Large intestine (tissue), 3 donors: ENCODE measurements around the gene TPCN2. TPM values are rescaled to one million over a fixed set of nuclear protein-coding genes. Genes with fewer than 3 reads are reported as not detected.

Experiments used
- DNase-seq, 2 donors: peaks; one replicate each; pipeline versions ENCODE4 v3.0.0 to v3.0.0-alpha.2; 2013
- H3K27ac ChIP-seq: one replicate; pipeline ENCODE4 v1.5.1; 2013; ENCODE audit warnings: low read length
- H3K27me3 ChIP-seq: 2 replicates; pipeline ENCODE4 v1.6.1; 2013; ENCODE audit warnings: low read length; ENCODE audit not compliant: control insufficient read depth, insufficient read depth
- H3K36me3 ChIP-seq: 2 replicates; pipeline ENCODE4 v1.6.1; 2013; ENCODE audit warnings: low read length; ENCODE audit not compliant: control insufficient read depth, insufficient read depth
- H3K4me1 ChIP-seq: one replicate; pipeline ENCODE4 v1.6.1; 2013; ENCODE audit warnings: low read length; ENCODE audit not compliant: control insufficient read depth, insufficient read depth
- H3K4me3 ChIP-seq: one replicate; pipeline ENCODE4 v1.5.1; 2013; ENCODE audit warnings: low read length
- H3K9me3 ChIP-seq: one replicate; pipeline ENCODE4 v1.6.1; 2013; ENCODE audit warnings: mild to moderate bottlenecking, low read depth, low read length, moderate library complexity; ENCODE audit not compliant: control insufficient read depth
- WGBS: methylation state at CpG from one replicate; pipeline ENCODE4 v1.1.5; 2013; ENCODE audit warnings: low lambda C conversion rate; ENCODE audit not compliant: insufficient coverage; 5-methylcytosine and 5-hydroxymethylcytosine counted together
- polyA plus RNA-seq: library from polyadenylated mRNA; unstranded; fragments of 120-200 nt; gene quantifications from one replicate; pipeline ENCODE4 v1.2.1, GENCODE V29; 2013

Gene TPCN2
- polyA plus RNA-seq, 1 donor, result 31.0 TPM

DNA sequence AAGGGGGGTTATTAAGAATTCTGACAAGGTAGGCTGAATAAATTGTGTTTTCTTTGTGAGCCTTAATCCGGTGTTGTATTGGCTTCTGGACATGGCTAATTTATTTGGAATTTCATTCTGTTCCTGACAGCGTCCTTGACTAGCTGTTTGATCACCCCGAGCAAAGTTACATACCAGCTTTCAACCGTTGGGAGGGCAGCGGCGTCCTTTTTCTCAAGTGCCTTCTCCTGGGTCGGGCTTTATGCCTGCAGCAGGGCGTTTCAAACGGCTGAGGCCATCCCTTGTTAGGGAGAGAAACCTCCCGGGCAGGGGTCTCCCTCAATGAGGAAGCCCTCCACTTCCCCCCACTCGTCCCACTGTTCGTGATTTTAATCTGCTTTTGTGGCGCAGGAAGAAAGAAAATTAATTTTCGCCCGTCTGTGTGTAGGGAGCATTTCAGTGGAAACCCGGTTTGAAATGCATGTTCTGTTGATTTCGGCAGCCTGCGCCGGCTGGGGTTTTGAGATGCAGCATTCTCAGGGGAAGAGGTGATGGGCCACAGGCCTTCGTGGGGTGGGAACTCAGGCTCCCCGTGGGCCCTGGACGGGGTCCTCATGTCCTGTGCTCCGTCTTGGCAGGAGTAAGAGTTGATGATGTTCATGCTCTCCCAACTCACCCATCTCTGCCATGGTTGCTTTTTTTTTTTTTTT, 104.1 kb downstream of the TPCN2 start:
- no peaks in the 10 kb centered on the region for H3K9me3 ChIP-seq
- H3K27me3 ChIP-seq, result no peaks in the 10 kb centered on the region
- 79% methylated on average over 2 of the region's 23 CpGs for WGBS
- no peaks in the 10 kb centered on the region for H3K36me3 ChIP-seq
- no peak overlapping the region for H3K4me3 ChIP-seq
- DNase-seq, result no peak
- H3K4me1 ChIP-seq, result peaks cover 13% of the 10 kb centered on the region
- H3K27ac ChIP-seq, result no peak overlapping the region

DNA sequence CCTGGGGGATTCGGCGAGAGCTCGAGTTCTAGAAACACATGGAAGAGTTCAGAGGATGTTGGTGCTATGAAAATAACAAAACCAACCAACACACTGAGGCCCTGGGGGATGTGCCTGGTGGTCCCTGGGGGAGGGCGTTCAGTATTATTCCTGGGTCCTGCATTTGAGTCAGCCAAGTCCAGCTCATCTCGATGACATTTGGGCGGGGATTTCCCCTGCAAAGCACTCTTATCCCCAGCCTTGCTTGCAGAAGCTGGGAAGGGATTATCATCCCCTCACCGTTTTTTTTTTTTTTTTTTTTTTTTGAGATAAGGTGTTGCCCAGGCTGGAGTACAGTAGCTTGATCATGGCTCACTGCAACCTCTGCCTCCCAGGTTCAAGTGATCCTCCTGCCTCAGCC, 104.9 kb downstream of the TPCN2 start:
- Histone ChIP-seq H3K4me3 (no peak overlapping the region), H3K36me3 (no peaks in the 10 kb centered on the region), H3K4me1 (peaks cover 13% of the 10 kb centered on the region), H3K27ac (no peak overlapping the region), H3K9me3 (no peaks in the 10 kb centered on the region), H3K27me3 (no peaks in the 10 kb centered on the region)
- WGBS, result no CpG with 5 or more reads among the region's 7 CpGs
- DNase-seq, result no peak

DNA sequence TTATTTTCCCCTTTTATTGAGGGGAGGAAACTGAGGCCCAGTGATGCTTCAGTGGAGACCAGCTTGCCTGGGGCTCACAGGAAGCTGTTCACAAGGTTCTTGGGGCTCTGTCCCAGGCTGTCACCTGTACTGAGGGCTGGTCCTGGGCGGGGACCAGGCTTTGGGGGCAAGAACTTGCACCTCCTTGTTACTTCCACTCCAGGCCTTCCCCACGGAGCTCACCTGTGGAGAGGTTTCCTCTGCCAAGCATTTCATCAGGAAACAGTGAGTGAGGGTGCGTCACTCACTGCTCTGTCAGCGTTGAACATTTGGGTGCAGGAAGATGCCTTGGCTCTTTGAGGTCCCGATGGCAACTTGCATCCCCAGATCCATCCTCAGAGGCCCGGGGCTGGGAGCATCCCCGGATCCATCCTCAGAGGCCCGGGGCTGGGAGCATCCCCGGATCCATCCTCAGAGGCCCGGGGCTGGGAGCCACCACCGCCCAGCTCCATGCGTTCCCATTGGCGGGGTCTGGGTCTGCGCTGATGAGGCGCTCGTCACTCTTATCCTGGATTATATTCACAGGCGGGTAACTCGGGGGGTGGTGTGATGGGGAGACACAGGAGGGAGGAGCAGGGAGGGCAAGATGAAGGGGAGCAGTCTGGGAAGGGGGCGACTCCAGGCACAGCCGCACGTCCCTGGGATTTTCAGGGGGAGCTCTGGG, 105.6 kb downstream of the TPCN2 start:
- DNase-seq, result no peak
- H3K9me3 ChIP-seq, result no peaks in the 10 kb centered on the region
- H3K36me3 ChIP-seq, result no peaks in the 10 kb centered on the region
- no peak overlapping the region for H3K27ac ChIP-seq
- peaks cover 13% of the 10 kb centered on the region for H3K4me1 ChIP-seq
- no peak overlapping the region for H3K4me3 ChIP-seq
- no peaks in the 10 kb centered on the region for H3K27me3 ChIP-seq
- WGBS, result no CpG with 5 or more reads among the region's 21 CpGs

DNA sequence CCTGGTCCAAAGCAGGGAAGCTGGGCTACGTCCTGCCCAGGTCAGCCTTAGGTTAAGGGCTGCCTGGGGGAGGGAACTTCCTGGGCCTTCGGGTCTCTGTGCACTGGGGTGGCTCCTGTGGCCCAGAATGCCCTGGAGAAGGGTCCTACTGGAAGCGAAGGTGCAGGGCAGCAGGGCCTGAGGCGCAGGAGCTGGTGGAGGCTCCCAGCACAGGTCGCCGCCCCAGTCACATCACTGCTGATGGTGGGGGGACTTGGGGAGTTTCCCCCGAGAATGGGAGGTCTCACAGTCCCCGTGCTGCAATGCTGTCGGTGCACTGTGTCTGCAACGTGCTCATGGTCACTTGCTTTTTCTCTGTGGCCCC, 106.2 kb downstream of the TPCN2 start:
- H3K36me3 ChIP-seq, result no peaks in the 10 kb centered on the region
- WGBS, result no CpG with 5 or more reads among the region's 10 CpGs
- H3K4me3 ChIP-seq, result no peak overlapping the region
- H3K27ac ChIP-seq, result no peak overlapping the region
- no peaks in the 10 kb centered on the region for H3K27me3 ChIP-seq
- H3K9me3 ChIP-seq, result no peaks in the 10 kb centered on the region
- DNase-seq, result no peak
- H3K4me1 ChIP-seq, result peaks cover 13% of the 10 kb centered on the region

DNA sequence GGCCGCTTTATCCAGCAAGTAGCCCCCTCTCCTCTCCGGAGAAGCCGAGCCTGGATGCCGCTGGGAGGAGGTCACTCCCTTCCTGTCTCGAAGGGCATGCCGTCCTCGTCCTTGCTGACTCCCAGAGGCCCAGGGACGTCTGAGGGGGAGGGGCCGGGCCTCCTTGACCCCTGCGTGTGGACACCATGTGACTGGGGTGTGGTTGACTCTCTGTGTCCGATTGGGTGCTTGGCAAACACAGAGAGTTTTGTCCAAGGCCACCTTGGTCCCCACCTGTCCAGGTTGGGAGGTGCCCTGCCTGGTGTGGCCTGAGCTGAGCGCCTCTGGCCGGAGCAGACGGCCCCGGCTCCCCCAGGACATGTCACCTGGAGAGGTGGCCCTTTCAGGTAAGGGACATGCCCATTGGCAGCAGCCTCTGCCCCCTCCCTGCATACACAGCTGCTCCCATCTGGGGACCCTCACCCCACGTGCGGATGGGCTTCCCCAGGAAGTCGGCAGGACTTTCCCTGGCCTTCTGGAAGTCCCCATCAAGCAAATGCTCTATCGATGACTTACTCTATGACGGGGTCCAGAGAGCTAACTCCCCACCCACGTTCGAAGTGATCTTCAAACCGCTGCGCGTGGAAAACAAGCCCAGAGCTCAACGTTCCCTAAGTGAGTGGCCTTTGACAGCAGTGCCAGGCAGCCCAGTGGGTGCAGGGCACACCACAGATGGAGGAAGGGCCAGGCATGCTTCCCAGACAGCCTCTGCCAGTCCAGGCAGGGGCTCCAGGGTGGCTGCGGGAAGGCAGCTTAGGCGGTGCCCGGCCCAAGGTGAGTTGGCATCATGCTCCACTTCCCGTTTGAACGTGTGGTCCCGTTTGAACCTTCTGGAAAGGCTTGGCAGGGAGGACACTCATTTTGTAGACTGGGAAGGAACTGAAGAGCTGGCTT, 106.8 kb downstream of the TPCN2 start, which contains the start of gene SMIM38:
TSS of gene SMIM38 (plus strand) at position 634 of the 933 bp plus-strand sequence. CDS start 1,912 bp downstream, outside the sequence.
- Histone ChIP-seq H3K9me3 (no peaks in the 10 kb centered on the region), H3K4me3 (no peak within 1 kb of the TSS), H3K27ac (peak within 1 kb of the TSS; percentile 56), H3K36me3 (no peaks in the 10 kb centered on the region), H3K4me1 (peaks cover 13% of the 10 kb centered on the region), H3K27me3 (no peaks in the 10 kb centered on the region)
- WGBS, result no CpG with 5 or more reads among the region's 32 CpGs
- no peak for DNase-seq

DNA sequence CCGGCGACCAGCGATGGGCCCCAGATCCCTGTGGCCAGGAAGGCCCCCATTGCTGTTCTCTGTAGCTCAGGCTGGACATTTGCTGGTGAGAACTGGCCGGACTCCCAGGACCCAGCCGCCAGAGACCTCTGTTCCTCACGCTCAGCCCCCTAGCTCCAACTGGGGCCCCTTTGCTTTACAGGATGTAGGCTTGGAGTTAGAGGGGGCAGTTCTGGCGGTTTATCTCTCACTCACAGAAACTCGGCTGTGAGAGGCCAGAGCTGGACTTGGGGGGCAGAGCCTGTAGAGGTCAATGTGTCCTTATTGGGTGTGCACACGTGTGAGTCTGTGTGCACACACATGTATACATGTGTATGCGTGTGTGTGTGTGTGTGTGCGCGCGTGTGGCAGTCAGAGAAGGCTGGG, 107.5 kb downstream of the TPCN2 start:
- no peak for DNase-seq
- H3K27ac ChIP-seq, result peak overlapping the region; percentile 56
- H3K27me3 ChIP-seq, result no peaks in the 10 kb centered on the region

DNA sequence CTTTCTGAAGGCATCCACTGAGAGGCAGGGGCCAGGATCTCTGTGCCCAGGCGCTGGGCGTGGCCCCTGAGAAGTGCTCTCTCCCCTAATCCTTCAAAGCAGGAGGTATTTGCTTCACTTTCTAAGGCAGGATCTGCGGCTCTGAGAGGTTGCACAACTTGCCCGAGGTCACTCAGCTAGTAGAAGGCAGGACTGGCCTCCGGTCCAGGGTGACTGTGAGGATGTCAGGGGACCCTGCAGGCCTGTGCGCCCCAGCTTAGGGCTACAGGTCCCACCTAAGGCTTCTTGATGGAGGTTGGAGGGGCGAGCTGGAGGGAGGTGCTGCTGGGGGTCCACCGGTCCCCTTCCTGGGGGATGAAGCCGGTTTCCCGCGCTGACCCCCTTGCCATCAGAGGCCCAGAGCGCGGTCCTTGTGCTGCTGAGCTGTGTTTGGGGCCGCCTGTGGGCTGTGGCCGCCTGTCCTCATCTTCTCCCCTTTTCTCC, 108.0 kb downstream of the TPCN2 start:
- Histone ChIP-seq H3K4me1 (peaks cover 13% of the 10 kb centered on the region), H3K27me3 (no peaks in the 10 kb centered on the region), H3K36me3 (no peaks in the 10 kb centered on the region), H3K9me3 (no peaks in the 10 kb centered on the region), H3K27ac (peak overlapping the region; percentile 56), H3K4me3 (no peak overlapping the region)
- no CpG with 5 or more reads among the region's 15 CpGs for WGBS
- peak in 1 of 2 donors; percentile 29 for DNase-seq

More for the DNA sequence above, 107.5 kb downstream of the TPCN2 start:
- H3K4me1 ChIP-seq, result peaks cover 13% of the 10 kb centered on the region
- no peaks in the 10 kb centered on the region for H3K36me3 ChIP-seq
- WGBS, result no CpG with 5 or more reads among the region's 13 CpGs
- no peak overlapping the region for H3K4me3 ChIP-seq
- H3K9me3 ChIP-seq, result no peaks in the 10 kb centered on the region

DNA sequence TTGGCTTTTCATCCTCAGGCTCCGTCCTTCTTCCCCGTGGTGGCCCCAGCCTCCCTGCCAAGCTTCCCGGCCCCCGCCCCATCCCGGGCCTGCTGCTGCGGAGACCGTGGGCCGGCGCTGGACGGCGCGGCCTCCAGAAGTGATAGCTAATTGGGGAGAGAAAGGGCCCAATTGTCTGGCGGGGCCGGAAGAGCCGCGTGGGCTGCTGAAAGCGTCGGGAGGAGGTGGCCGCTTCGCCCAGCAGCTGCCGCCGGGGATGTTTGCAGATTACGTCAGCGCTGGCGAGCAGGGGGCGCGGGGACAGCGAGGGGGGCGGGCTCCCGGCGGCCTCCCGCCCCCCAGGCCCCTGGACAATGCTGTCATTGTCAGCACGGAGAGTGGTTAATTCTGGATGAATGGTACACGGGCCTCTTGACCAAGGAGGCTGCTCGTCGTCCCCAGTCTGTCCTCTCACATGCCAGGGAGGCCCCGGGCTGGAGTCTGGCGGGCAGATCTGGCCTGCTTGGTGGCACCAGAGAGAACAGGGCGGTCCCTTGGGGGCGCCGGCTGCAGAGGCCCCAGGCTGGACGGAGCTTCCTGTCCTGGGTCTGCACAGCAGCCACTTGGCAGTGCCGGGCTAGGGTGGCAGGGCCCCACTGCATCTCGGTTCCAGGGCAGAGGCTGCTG, 108.6 kb downstream of the TPCN2 start:
- DNase-seq, result peak; percentile 64 to 74
- Histone ChIP-seq H3K36me3 (no peaks in the 10 kb centered on the region), H3K4me1 (peaks cover 13% of the 10 kb centered on the region), H3K27me3 (no peaks in the 10 kb centered on the region), H3K9me3 (no peaks in the 10 kb centered on the region), H3K4me3 (no peak overlapping the region), H3K27ac (peak overlapping the region; percentile 56)
- WGBS, result no CpG with 5 or more reads among the region's 44 CpGs

DNA sequence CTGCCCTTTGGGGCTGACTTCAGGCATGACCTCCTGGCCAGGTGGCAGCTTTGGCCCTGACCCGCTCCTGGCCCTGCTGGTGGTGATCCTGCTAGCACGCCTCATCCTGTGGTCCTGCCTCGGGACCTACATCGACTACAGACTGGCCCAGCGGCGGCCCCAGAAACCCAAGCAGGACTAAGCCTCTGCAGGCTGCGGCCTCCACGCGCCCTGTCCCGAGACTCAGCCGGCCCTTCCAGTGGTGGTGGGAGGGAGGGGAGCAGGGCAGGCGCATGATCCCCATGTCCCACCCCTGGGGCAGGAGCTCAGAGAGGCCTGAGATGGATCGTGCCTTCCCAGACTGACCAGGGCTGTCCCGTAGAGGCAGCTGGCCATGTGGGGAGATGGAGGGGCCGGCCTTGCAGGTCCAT, 109.1 kb downstream of the TPCN2 start:
- Histone ChIP-seq H3K4me1 (peaks cover 13% of the 10 kb centered on the region), H3K27ac (peak overlapping the region; percentile 56), H3K36me3 (no peaks in the 10 kb centered on the region), H3K27me3 (no peaks in the 10 kb centered on the region), H3K9me3 (no peaks in the 10 kb centered on the region), H3K4me3 (no peak overlapping the region)
- no peak for DNase-seq
- no CpG with 5 or more reads among the region's 15 CpGs for WGBS
